ENCODE results near the gene SLC7A6OS.
"Not testable (repeated sequence)": the region's sequence is repeated elsewhere in the genome, so short reads cannot be mapped to it uniquely, and the experiment has no call there.

SLC7A6OS gene

GRCh38 chr16:68298907-68299561, 11.7 kb downstream of the SLC7A6OS start:
- DNase-seq (ENCODE audit: low read depth, low spot score): no peak

GRCh38 chr16:68298312-68298711, 12.4 kb downstream of the SLC7A6OS start:
- DNase-seq (ENCODE audit: low read depth, low spot score): no peak

- no peak for DNase-seq (ENCODE audit: low read depth, low spot score)
Observed at GRCh38 chr16:68297908-68298307, 12.8 kb downstream of the SLC7A6OS start.

GRCh38 chr16:68296693-68297092, 14.1 kb downstream of the SLC7A6OS start:
- DNase-seq (ENCODE audit: low read depth, low spot score): no peak

- no peak for DNase-seq (ENCODE audit: low read depth, low spot score)
Observed at GRCh38 chr16:68296291-68296690, 14.5 kb downstream of the SLC7A6OS start.

- no peak for DNase-seq (ENCODE audit: low read depth, low spot score)
Observed at GRCh38 chr16:68292425-68292824, 18.3 kb downstream of the SLC7A6OS start.

- DNase-seq (ENCODE audit: low read depth, low spot score): no peak
Observed at GRCh38 chr16:68291227-68291626, 19.5 kb downstream of the SLC7A6OS start.

GRCh38 chr16:68290450-68290849, 20.3 kb downstream of the SLC7A6OS start:
- DNase-seq (ENCODE audit: low read depth, low spot score): no peak

- no peak for DNase-seq (ENCODE audit: low read depth, low spot score)
Observed at GRCh38 chr16:68289621-68290329, 21.0 kb downstream of the SLC7A6OS start.

- no peak for DNase-seq (ENCODE audit: low read depth, low spot score)
Observed at GRCh38 chr16:68289202-68289601, 21.5 kb downstream of the SLC7A6OS start.

GRCh38 chr16:68288796-68289195, 21.9 kb downstream of the SLC7A6OS start:
- DNase-seq (ENCODE audit: low read depth, low spot score): not testable (repeated sequence)

- no peak for DNase-seq (ENCODE audit: low read depth, low spot score)
Observed at GRCh38 chr16:68288252-68288650, 22.5 kb downstream of the SLC7A6OS start.

- DNase-seq (ENCODE audit: low read depth, low spot score): no peak
Observed at GRCh38 chr16:68287276-68288251, 23.2 kb downstream of the SLC7A6OS start.

GRCh38 chr16:68286153-68287074, 24.3 kb downstream of the SLC7A6OS start:
- no peak for DNase-seq (ENCODE audit: low read depth, low spot score)

GRCh38 chr16:68285683-68286082, 25.1 kb downstream of the SLC7A6OS start:
- no peak for DNase-seq (ENCODE audit: low read depth, low spot score)

- no peak for DNase-seq (ENCODE audit: low read depth, low spot score)
Observed at GRCh38 chr16:68284847-68285246, 25.9 kb downstream of the SLC7A6OS start.

GRCh38 chr16:68283801-68284598, 26.7 kb downstream of the SLC7A6OS start:
- DNase-seq (ENCODE audit: low read depth, low spot score): no peak

- no peak for DNase-seq (ENCODE audit: low read depth, low spot score)
Observed at GRCh38 chr16:68283346-68283745, 27.4 kb downstream of the SLC7A6OS start.

- DNase-seq (ENCODE audit: low read depth, low spot score): no peak
Observed at GRCh38 chr16:68282064-68282452, 28.7 kb downstream of the SLC7A6OS start.

- no peak for DNase-seq (ENCODE audit: low read depth, low spot score)
Observed at GRCh38 chr16:68281368-68282063, 29.2 kb downstream of the SLC7A6OS start.

All from activated CD4-positive, CD25-positive, alpha-beta regulatory T cell treated with anti-CD3 and anti-CD28 coated beads, Interleukin-2, amount 50 U/mL, for 16 hours (primary cell).